Medulla oblongata (tissue), 1 donor: Measurements from ENCODE around the gene PSRC1.
"Not testable (repeated sequence)": the region's sequence is repeated elsewhere in the genome, so short reads cannot be mapped to it uniquely, and the experiment has no call there.

Experiments used
- DNase-seq: peaks from one replicate; pipeline ENCODE4 v3.0.0-alpha.2; 2015; ENCODE audit errors: extremely low spot score

The PSRC1 gene

GRCh38 chr1:109282952-109283747 lies at the start of gene PSRC1:
Gene PSRC1 (minus strand): TSS chr1:109283145.
- peak; percentile 99 for DNase-seq

GRCh38 chr1:109331113-109331512 lies 48.2 kb upstream of the PSRC1 start:
- no peak for DNase-seq

- no peak for DNase-seq
Observed at GRCh38 chr1:109327285-109327684, 44.3 kb upstream of the PSRC1 start.

GRCh38 chr1:109322974-109323373 lies 40.0 kb upstream of the PSRC1 start:
- DNase-seq: no peak

GRCh38 chr1:109319114-109319513 lies 36.2 kb upstream of the PSRC1 start:
- DNase-seq: no peak

- no peak for DNase-seq
Observed at GRCh38 chr1:109316506-109316905, 33.6 kb upstream of the PSRC1 start.

- no peak for DNase-seq
Observed at GRCh38 chr1:109315288-109315687, 32.3 kb upstream of the PSRC1 start.

GRCh38 chr1:109314795-109315194 lies 31.9 kb upstream of the PSRC1 start:
- no peak for DNase-seq

- DNase-seq: peak; percentile 92
Observed at GRCh38 chr1:109312978-109313775, 30.2 kb upstream of the PSRC1 start.

GRCh38 chr1:109312246-109312645 lies 29.3 kb upstream of the PSRC1 start:
- DNase-seq: no peak

GRCh38 chr1:109309347-109309746 lies 26.4 kb upstream of the PSRC1 start:
- DNase-seq: no peak

- DNase-seq: peak; percentile 74
Observed at GRCh38 chr1:109307274-109308021, 24.5 kb upstream of the PSRC1 start.

GRCh38 chr1:109306832-109307273 lies 23.9 kb upstream of the PSRC1 start, which contains the start of gene MYBPHL:
Gene MYBPHL (minus strand): TSS chr1:109307011. CDS start chr1:109306991, 20 bp downstream.
- DNase-seq: no peak

- not testable (repeated sequence) for DNase-seq
Observed at GRCh38 chr1:109305991-109306390, 23.0 kb upstream of the PSRC1 start.

GRCh38 chr1:109304226-109304920 lies 21.4 kb upstream of the PSRC1 start:
- peak; percentile 92 for DNase-seq

GRCh38 chr1:109301874-109302273 lies 18.9 kb upstream of the PSRC1 start:
- DNase-seq: no peak

GRCh38 chr1:109300650-109301151 lies 17.8 kb upstream of the PSRC1 start:
- DNase-seq: no peak

GRCh38 chr1:109299558-109300343 lies 16.8 kb upstream of the PSRC1 start:
- peak; percentile 96 for DNase-seq

- DNase-seq: peak; percentile 92
Observed at GRCh38 chr1:109298666-109299557, 16.0 kb upstream of the PSRC1 start.
